Thyroid gland (tissue), 4 donors: ENCODE measurements around the gene CEP131.

Experiments
- POLR2A ChIP-seq, 2 donors: fragments of 450-650 bp; IDR thresholded peaks; one replicate each; pipeline ENCODE4 v1.6.1; 2017; ENCODE audit warnings: antibody characterized with exemption in 2 of 2, mild to moderate bottlenecking in 2 of 2, moderate library complexity in 1 of 2
- TF ChIP-seq, protein P1 (sequence below), 6 experiments: fragments of 200-600 bp in 3 of 6; fragments of 450-650 bp in 3 of 6; sonication (generic) in 3 of 6; IDR thresholded peaks; one replicate each; pipeline ENCODE4 v1.5.1; 2016 to 2019; ENCODE audit warnings: antibody characterized with exemption in 6 of 6, mild to moderate bottlenecking in 2 of 6, inconsistent platforms in 1 of 6, moderate library complexity in 1 of 6

- TF ChIP-seq, protein P1, sequence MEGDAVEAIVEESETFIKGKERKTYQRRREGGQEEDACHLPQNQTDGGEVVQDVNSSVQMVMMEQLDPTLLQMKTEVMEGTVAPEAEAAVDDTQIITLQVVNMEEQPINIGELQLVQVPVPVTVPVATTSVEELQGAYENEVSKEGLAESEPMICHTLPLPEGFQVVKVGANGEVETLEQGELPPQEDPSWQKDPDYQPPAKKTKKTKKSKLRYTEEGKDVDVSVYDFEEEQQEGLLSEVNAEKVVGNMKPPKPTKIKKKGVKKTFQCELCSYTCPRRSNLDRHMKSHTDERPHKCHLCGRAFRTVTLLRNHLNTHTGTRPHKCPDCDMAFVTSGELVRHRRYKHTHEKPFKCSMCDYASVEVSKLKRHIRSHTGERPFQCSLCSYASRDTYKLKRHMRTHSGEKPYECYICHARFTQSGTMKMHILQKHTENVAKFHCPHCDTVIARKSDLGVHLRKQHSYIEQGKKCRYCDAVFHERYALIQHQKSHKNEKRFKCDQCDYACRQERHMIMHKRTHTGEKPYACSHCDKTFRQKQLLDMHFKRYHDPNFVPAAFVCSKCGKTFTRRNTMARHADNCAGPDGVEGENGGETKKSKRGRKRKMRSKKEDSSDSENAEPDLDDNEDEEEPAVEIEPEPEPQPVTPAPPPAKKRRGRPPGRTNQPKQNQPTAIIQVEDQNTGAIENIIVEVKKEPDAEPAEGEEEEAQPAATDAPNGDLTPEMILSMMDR (IDR thresholded peaks at IDR 0.05), result no peak
- TF ChIP-seq POLR2A (IDR thresholded peaks at IDR 0.05), result no peak
Observed at GRCh38 chr17:81251094-81251708, 28.4 kb upstream of the CEP131 start.
